PFSK-1 (cell line): ENCODE data around the gene COL13A1.

Experiments
- FOXP2 ChIP-seq: optimal IDR thresholded peaks from 2 replicates; pipeline ENCODE3; 2011; ENCODE audit warnings: borderline replicate concordance, control low read depth, inconsistent platforms; ENCODE audit not compliant: insufficient read depth; ENCODE audit errors: extremely low read length, extremely low read depth
- POLR2AphosphoS5 ChIP-seq: IDR thresholded peaks from 2 replicates; pipeline ENCODE4 v1.6.1; 2012; ENCODE audit warnings: low read depth, mild to moderate bottlenecking, control low read depth, low read length, moderate library complexity
- SIN3A ChIP-seq: IDR thresholded peaks from 2 replicates; pipeline ENCODE4 v1.6.1; 2012; ENCODE audit warnings: mild to moderate bottlenecking, low read length, moderate library complexity, borderline replicate concordance; ENCODE audit not compliant: insufficient read depth
- TAF1 ChIP-seq: IDR thresholded peaks from 2 replicates; pipeline ENCODE4 v1.6.1; 2012; ENCODE audit warnings: low read length, control low read depth, borderline replicate concordance; ENCODE audit not compliant: insufficient read depth
- TF ChIP-seq, protein P1 (sequence below), 2 experiments: IDR thresholded peaks; 2 replicates each; pipeline versions ENCODE4 v1.6.1 to v1.8.0; 2011 to 2012; ENCODE audit warnings: low read depth in 2 of 2, low read length in 2 of 2, control low read depth in 1 of 2, inconsistent platforms in 1 of 2, mild to moderate bottlenecking in 1 of 2, moderate library complexity in 1 of 2; ENCODE audit not compliant: insufficient read depth in 1 of 2

COL13A1 gene

DNA sequence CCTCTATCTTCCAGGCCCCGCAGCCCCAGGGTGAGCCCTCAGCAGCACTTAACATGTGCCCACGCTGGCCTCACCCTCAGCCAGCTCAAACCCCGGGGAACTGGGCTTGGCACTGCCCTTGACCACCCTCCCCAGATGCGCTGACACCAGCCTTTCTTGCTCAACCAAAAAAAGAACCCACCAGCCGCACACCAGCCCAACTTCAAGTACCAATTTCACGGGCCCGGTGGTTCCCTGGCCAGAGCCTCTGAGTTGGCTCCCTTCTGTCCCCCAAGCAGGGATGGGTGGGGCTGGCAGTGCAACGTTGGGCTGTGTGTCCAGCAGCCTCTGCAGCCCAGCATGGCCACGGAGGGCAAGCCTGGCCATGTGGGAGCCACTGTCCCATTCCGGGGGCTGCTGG is 96.3 kb downstream of the COL13A1 start:
- TF ChIP-seq, protein P1, sequence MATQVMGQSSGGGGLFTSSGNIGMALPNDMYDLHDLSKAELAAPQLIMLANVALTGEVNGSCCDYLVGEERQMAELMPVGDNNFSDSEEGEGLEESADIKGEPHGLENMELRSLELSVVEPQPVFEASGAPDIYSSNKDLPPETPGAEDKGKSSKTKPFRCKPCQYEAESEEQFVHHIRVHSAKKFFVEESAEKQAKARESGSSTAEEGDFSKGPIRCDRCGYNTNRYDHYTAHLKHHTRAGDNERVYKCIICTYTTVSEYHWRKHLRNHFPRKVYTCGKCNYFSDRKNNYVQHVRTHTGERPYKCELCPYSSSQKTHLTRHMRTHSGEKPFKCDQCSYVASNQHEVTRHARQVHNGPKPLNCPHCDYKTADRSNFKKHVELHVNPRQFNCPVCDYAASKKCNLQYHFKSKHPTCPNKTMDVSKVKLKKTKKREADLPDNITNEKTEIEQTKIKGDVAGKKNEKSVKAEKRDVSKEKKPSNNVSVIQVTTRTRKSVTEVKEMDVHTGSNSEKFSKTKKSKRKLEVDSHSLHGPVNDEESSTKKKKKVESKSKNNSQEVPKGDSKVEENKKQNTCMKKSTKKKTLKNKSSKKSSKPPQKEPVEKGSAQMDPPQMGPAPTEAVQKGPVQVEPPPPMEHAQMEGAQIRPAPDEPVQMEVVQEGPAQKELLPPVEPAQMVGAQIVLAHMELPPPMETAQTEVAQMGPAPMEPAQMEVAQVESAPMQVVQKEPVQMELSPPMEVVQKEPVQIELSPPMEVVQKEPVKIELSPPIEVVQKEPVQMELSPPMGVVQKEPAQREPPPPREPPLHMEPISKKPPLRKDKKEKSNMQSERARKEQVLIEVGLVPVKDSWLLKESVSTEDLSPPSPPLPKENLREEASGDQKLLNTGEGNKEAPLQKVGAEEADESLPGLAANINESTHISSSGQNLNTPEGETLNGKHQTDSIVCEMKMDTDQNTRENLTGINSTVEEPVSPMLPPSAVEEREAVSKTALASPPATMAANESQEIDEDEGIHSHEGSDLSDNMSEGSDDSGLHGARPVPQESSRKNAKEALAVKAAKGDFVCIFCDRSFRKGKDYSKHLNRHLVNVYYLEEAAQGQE (IDR thresholded peaks at IDR 0.05; ENCODE audit: insufficient read depth in 1 of 2, low read depth in 2 of 2, low read length in 2 of 2): no peak
- TF ChIP-seq FOXP2: no peak
- no peak for TF ChIP-seq SIN3A
- TF ChIP-seq POLR2AphosphoS5: no peak
- TF ChIP-seq TAF1: no peak

DNA sequence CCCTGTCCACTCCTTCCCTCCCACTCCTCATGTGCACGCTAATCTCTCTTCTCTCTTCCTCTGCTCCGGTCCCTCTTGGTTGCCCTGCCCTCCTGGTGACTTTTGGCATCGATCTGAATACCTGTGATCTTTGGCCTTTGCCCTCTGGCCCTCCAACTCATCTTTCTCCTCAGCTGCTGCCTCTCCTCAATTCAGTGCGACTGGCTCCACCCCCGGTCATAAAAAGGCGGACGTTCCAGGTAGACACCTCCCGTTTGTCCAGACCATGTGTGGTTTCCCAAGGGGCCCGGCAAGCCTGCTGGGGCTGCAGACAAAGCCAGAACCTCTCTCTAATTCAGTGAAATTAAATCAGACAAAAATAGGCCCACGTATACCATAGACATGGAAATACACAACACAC is 96.8 kb downstream of the COL13A1 start:
- TF ChIP-seq TAF1: no peak
- TF ChIP-seq FOXP2: no peak

DNA sequence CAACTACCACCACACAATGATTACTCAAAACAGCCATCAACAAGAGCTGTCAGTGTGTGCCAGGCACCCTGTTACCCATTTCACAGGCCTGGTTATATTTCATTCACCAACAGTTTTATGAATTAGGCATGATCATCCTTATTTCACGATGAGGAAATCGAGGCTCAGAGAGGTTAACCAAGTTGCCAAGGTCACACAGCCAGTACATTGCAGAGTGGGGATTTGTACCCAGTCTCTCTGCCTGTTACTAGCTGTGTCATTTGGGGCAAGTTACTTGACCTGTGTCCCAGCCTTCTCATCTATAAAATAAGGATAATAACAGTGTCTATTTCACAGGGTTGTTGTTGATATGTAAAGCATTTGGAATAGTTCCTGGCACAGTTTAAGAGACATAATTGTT is 97.2 kb downstream of the COL13A1 start:
- TF ChIP-seq POLR2AphosphoS5: no peak
- no peak for TF ChIP-seq SIN3A
- TF ChIP-seq TAF1: no peak
- no peak for TF ChIP-seq FOXP2
- TF ChIP-seq, protein P1 (IDR thresholded peaks at IDR 0.05; ENCODE audit: insufficient read depth in 1 of 2, low read depth in 2 of 2, low read length in 2 of 2): no peak

DNA sequence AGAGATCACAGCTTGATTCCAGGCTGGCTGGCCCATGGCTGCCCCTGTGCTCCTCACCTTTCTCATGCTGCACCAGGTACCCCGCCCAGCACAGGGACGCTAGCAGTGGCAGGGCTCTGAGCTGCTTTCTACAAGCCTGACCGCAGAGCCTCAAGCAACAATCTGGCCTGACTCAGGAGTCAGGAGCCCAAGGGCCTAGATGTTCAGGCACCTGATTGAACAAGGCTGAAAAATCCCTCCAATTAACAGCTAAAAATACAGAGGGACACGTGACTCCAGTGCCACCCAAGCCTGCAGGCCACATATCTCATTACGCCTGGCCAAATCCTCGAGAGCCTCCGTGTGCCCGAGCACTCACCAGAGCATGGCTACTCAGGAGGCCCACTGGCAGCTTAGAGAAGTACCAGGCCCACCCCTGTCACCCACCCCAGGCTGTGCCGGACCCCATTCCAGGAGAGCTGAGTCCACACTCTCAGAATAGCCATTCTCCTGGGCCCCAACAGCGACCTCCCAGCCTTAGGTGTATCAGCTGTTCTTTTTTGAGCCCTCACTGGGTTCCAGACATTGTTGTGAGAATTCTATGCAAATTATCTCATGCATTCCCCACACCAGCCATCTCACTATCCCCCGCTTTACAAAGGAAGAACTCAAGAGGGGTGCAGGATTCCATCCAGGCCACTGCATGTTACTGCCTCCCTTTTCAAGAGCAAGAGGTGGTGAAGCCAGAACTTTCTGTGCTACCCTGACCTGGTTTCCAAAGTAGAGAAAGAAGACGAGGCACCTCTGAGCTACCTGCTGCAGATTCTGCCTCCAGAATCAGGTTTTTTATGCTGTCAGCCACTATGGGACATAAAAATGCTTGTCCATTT is 98.3 kb downstream of the COL13A1 start:
- TF ChIP-seq TAF1: no peak
- TF ChIP-seq SIN3A: no peak
- TF ChIP-seq FOXP2: no peak
- TF ChIP-seq POLR2AphosphoS5: no peak
- TF ChIP-seq, protein P1 (IDR thresholded peaks at IDR 0.05; ENCODE audit: insufficient read depth in 1 of 2, low read depth in 2 of 2, low read length in 2 of 2): no peak

DNA sequence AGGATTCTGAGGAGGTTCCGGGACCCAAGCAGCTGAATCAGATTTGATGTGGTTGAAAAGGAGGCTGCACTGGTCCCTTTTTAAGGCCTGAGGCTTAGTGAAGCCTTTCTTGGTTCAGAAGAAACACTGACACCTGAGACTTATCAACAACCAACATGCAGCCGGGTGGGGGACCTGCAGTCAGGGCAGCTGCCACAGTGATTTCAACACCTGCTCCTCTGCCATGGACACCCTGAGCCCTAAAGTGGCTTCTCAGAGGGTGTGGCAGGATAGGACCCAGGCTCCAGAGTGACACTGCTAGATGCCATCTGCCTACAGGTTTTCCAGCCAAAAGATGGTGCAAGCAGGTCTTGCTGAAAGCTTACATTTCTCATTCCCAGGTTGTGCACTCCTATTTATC is 99.3 kb downstream of the COL13A1 start:
- TF ChIP-seq TAF1: no peak
- no peak for TF ChIP-seq POLR2AphosphoS5
- TF ChIP-seq FOXP2: no peak
- TF ChIP-seq SIN3A: no peak
- TF ChIP-seq, protein P1 (IDR thresholded peaks at IDR 0.05; ENCODE audit: insufficient read depth in 1 of 2, low read depth in 2 of 2, low read length in 2 of 2): no peak
